Stimulated activated naive CD4-positive, alpha-beta T cell treated with Interleukin-2 at 50 U/mL for 16 hours (primary cell): ENCODE results near the gene USP49.

Experiments
- DNase-seq: peaks from one replicate; lab custom pipeline; 2025; lab: John Stamatoyannopoulos, UW

The USP49 gene

DNA sequence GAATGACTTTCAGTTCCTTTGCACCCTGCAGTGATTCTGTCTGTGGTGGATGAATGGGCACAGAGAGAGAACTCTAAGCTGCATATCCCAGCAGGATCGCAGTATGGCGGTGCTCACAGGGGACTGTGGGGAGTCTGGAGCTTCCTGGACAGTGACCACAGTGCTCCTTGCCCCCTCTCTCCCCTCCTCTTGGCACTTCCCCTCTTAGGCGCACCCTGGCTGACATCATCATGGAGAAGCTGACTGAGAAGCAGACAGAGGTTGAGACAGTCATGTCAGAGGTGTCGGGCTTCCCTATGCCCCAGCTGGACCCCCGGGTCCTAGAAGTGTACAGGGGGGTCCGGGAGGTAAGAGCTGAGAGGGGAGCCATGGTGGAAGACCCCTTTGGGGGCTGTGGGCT lies 34.7 kb upstream of the USP49 start:
- no peak for DNase-seq

DNA sequence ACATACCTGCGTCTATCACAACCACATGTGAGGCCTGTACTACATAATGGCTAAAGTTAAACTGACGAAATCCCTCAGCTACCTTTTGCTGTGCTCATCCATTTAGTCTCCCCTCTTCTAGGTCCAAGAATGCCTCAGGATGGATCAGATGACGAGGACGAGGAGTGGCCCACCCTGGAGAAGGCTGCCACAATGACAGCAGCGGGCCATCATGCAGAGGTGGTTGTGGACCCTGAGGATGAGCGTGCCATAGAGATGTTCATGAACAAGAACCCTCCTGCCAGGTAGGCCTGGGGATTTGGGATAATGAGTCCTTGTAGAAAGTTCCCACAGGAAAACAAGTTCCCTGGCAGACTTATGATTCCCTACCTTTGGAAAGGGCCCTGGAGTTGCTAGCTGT lies 32.1 kb upstream of the USP49 start:
- DNase-seq = no peak

DNA sequence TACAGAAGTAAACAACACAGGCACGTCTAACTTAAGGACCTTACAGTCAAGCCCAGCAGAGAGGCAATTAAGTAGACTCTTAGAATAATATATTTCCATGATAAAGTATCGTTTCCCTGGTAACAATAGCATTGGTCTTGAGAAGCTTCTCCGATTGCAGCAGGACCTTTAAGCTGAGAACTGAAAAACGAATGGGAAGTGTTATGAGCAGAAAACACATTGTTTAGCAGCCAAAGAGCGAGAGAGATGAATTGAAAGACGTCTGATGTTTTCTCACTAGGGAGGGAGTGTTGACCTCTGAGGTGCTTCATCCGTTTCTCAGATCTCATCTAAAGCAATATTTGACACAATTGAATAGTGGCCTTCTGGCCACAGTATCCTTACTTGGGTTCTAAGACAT lies 27.0 kb upstream of the USP49 start:
- DNase-seq = no peak

DNA sequence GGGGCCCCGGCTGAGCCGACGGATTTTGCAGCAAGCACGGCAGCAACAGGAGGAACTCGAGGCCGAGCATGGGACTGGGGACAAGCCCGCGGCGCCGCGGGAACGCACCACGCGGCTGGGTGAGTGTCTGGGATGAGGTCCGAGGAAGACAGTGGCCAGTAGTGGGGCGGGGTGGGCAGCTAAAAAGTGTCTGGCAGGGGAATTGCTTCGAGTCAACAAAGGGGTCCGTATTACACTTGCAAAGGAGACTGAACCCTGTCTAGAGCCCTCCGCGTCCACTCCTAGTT lies 26.5 kb upstream of the USP49 start:
- peak; percentile 58 for DNase-seq

DNA sequence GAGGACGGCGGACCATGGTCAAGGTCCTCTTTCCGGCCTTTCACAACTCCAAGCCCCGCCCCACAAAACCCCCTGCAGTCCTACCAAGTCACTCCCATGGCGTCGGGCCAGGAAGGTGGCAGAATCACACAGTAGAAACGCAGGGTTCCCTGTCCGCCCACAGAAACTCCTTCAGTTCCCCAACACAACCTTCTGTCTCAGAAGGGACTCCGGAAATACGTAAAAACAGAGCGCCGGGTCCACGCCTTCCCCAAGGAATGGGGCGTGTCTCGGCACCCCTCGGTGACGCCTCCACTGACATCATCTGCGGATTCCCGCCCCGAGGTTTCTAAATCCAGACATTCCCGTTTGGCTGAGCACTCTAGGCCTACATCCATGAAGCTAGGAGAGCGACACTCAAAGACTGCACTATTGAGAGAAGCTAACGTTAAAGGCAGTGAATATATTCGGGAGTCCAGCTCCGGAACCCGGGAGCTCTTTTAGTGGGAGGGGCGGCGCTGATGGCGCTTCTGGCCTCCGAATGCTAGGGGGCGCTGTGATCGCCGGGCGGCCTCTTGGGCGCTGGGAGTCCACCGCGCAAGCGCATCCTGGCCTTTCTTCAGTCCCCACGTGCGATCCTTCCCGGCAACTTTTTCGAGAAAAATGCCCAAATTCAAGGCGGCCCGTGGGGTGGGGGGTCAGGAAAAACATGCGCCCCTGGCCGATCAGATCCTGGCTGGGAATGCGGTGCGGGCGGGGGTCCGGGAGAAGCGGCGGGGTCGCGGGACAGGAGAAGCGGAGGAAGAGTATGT lies 25.9 kb upstream of the USP49 start, which contains the start of the genes BYSL and MED20:
Gene BYSL (plus strand): TSS at position 579 of the 791 bp plus-strand sequence. CDS start 64 bp downstream, at position 643.
Gene MED20 (minus strand): TSS at position 219 of the 791 bp plus-strand sequence. CDS start 121 bp downstream, at position 98.
- peak; percentile 90 for DNase-seq

DNA sequence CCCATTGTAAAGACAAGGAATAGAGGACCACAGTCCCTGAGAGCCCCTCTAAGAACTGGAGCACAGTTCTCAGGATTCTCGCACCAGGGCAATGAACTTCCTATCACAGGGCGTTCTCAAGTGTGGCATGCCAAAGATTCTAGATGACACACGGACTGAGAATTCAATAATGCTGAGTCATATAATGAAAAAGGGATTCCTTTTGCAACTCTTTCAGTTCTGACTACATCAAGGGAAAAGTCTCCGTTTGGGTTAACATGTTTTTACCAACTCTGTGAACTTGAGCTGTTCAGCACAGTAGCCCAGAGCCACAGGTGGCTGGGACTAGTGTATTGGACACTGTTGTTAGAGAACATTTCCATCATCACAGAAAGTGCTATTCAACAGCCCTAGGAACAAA lies 22.4 kb upstream of the USP49 start:
- DNase-seq = peak; percentile 11

DNA sequence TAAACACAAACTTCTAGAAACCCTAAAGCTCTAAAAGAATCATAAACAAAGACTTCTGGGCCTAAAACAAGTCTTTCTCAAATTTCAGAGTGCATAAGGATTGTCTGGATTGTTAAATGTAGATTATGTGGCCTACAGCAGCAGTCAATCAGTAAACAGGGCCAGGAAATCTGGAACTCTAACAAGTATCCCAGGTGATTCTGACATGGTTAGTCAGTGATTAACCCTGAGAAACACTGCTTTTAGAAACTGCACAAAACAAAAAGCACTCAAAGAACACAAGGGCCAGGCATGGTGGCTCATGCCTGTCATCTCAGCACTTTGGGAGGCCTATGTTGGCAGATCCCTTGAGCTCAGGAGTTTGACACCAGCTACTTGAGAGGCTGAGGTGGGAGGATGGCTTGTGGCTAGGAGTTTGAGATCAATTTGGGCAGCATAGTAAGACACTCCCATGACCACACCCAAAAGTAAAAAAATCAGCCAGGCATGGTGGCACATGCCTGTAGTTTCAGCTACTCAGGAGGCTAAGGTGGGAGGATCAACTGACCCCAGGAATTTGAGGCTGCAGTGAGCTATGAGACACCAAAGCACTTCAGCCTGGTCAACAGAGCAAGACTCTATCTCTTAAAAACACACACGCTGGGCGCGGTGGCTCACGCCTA lies 19.8 kb upstream of the USP49 start:
- no peak for DNase-seq

DNA sequence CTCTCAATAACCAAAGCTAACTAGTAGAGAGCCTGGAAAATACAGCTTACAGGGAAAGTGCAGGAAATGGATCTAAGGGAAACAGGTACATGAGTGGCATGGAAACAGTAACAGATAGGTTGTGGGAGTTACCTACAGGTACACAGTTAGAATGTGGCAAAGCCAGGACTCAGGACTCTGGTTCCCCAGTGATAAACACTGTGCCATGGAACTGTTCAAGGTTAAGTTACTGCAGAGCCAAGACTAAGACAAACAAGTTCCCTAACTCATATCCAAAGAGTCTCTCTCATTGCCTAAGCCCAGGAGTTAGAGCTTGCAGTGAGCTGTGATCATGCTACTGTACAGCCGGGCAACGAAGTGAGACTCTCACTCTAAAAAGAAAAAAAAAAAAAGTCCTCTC lies 19.2 kb upstream of the USP49 start:
- no peak for DNase-seq

DNA sequence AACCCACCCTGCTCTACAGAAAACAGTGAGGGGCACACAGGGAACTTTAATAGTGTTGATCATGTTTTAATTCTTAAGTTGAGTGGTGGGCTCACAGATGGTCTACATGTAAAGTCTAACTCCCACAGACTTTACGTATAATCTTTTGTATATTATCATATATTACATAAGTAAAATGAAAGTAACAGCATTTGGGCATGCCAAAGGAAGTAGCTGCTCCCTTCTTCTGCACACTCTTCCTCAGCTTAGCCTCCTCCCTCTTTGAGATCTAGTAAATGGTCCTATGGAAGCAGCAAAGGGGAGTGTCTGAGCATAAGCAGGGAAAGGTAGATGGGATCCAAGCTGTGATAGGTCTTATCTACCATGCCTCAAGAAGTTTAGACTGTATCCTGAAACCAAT lies 14.6 kb upstream of the USP49 start:
- no peak for DNase-seq

DNA sequence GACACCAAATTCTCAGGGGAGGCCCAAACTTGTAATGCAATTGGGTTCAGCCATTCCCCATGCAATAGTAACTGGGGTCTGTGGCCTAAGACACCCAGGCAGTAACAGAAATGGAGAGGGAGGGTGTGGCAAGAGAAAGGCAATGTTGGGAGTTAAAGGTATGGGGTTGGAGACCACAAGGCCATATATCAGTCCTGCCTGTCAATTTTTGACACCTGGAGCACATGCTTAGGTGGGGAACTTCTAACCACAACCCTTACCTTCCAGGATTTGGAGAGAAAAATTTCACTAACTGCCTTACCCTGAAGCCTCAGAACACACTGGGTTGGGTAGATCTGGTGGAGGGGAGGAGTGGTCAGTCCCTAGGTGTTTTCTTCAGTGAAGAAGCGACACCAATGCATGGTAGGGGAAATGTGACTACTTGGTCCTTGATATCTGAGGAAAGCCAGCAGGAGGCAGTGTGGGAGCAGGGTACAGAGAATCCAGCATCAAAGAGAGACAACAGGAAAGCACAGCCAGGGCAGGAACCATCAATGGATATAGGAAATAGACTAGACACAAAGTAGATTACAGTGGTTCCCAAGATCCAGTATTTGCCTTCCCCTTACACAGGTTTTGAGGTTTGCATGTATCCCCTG lies 6.8 kb upstream of the USP49 start:
- peak; percentile 33 for DNase-seq

DNA sequence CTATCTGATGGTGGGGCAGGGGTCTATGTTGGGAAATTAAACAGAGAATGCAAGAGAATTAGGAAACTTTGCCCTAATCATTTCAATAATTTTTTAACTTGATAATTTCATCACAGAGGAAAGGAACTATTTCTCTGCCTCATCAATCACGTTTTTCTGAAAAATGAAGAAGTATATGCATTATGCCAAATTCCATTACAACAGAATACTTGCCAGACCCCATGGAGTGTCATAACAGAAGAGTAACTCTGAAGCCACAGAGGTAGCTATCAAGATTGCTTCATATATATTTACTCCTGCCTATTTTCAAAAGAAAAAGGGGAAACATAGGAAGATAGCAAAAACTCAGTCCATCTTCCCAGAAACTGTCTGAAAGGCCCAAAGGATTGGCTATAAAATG lies 5.7 kb upstream of the USP49 start:
- no peak for DNase-seq

DNA sequence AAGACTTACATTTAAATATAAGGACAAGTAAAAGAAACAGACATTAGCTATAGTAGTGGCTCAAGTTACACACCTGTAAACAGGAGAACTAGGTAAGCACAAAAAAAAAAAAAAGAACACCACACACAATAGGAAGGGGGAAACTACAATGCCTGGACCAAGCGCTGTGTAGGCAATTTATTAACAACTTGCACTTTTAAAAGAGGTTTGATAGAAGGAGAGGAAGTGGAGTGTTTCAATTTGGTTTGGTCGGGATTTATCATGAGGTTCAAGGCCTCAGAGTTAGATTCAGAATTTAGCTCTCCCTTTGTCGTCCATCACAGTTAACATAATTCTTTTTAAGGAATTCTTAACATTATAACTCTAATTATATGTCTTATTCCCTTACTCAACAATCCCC lies 1.1 kb upstream of the USP49 start:
- DNase-seq = no peak

DNA sequence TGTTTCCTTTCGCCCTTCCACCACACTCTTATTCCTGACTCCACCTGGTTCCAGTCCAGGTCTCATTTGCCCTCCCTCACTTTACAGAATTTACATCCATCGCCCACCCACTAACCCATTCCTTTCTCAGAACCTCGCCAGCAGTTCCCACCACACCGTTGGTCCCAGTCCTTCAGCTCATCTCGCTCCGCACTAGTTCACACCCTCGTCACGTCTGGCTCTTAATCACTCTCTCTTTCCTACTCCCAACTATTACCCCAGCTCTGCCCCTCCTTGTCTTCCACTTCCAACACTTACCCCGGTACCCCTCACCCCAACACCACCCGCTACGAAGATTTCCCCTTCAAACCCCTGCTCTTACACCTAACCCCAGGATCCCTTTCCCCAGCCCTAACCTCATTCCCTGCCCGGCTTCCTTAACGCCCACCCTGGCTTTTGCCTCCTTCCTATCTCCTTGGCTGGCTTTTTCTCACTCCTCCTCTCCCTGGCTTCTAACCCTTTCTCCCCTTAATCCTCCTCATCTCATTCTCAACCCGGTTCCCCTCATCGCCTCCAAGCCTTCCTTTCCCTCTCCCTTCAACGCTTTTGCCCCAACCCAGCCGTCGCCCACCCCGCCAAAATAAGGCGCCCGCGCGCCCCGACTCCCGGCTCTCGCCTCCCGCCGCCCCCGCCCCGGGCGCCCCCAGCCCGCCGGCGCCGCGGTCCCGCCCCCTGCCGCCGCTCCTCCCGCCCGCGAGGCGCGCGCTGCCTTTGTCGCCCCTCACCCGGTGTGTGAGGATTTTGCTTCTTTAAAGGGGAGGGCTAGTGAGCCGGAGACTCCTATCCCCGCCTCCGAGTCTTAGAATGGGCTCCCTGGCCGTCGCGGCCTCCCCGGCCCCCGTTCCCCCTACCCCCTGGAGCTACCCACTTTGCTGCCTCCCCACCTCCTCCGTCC lies 542 bp downstream of the USP49 start:
- DNase-seq = no peak

DNA sequence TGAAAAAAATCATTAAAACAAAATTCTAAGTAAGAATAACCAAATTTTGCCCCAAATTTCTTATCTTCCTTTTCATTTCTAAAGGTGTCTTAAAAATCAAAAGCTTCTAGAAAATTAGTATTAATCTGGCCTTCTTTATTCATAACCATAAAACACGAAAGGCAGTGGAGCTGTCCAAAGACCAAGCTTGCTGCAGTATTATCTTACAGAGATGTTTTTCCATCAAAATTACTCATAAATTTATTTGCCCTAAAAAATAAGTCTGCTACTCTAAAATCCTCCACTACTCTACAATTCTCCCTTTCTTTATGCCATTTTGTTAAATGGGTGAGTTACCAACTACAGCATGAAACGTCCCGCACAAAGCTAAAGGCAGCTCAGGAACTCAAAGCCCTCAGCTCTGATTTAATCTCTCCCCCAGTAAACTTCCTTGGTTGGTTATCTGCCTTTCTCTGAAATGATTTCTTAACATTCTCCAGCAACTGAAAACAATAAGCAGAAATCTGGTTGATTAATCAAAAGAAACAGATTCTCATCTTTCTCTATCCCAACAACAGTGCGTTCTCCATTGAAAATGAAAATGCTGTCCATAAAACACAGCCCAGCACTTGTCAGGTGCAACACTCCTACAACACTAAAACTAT lies 2.1 kb downstream of the USP49 start:
- DNase-seq = no peak

DNA sequence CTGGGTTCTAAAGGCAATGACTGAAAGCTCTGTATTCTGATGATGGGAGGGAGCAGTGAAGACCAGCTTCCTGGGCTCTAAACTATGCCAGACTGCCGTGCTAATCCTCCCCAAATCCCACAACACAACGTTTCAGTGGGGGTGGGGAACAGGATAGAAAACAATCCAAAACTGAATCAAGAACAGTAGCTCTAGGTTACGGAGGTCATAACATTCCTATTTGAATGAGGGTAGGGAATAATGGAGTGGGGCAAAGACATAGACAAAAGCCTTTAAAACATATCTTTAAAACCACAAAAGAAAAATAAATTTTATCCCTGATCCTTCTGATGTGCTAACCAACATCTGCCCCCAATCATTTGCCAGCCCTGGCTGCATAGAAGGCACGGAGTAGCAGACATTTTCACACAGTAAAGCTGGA lies 7.8 kb downstream of the USP49 start:
- no peak for DNase-seq

DNA sequence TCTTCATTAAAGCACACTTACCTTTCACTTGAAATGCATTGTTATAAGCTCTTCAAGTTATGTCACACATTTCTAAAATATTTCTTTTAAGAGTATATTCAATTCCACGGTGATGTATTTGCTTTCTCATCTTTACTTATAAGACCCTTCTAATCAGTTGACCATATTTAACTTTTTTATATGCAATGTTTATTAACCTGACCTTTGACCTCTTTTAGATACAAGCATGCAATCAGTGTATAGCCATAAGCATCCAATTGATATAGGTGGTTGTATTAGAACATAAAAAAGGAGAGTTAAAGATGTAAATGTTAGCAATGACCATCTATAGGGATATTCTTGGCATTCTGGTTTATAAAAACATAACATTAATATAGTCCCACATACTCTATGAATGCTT lies 9.2 kb downstream of the USP49 start:
- no peak for DNase-seq

DNA sequence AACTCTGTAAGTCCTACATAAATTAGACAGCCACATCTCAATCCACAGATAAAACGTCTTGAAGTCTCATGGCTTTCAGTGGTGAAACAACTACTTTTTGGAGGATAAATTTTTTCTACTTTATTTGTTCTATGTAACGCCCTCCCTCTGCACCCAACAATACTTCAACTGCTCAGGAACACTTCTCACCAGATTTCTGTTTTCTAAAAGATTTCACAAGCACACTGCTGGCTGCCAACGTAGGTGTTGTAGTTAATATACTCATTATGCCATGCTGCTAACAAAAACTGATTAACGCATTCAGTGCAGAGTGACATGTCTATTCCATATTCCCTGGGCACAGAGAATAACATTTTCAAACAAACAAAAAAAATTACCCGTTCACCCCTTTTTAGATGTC lies 10.2 kb downstream of the USP49 start:
- no peak for DNase-seq

DNA sequence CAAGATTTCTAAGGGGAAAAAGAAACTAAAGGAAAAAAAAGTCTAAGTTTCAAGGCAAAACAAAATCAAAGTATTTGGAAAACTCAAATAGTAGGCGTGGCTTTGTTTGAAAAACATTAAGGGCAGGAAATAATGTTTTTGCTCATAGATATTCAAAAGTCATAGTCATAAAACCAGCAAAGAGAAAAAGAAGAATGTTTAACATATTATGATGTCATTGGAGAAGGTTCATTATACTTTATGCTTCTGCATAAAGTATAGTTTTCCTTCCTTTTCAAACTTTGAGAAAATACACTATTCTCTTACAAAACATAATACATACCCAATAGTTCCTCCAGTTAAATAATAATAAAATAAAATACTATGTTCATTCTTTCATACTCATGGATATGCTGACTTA lies 13.7 kb downstream of the USP49 start:
- no peak for DNase-seq

DNA sequence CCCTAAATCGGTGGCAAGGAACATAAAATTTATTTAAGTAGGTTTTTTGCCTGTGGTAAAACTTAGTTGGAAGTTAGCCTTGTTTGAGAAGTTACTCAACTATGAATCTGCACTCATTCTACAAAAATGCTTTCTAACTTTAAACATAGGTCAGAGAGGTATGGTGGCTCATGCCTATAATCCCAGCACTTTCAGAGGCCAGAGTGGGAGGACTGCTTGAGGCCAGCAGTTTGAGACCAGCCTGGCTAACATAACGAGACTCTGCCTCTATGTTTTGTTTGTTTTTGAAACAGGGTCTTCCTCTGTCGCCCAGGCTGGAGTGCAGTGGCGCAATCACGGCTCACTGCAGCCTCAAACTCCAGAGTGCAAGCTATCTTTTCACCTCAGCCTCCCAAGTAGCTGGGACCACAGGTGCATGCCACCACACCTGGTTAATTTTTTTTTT lies 16.2 kb downstream of the USP49 start:
- no peak for DNase-seq

DNA sequence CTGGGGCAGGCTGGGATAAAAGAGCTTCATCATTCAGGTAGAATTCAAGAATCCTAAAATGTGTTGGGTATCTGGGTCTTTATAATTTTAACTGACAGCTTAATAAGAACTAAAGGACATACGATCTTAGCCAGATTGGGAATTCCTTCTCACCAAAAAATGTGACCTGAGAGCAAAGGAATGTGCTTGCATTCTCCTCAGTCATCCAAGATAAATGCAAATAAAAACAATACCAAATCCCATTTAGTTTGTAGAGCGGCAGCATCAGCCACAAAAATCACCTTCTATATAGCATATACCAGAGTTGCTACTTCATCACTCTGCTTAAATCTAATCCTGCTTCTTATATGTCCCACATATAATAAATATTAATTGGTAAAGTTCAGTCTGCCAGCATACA lies 16.9 kb downstream of the USP49 start:
- DNase-seq = no peak

DNA sequence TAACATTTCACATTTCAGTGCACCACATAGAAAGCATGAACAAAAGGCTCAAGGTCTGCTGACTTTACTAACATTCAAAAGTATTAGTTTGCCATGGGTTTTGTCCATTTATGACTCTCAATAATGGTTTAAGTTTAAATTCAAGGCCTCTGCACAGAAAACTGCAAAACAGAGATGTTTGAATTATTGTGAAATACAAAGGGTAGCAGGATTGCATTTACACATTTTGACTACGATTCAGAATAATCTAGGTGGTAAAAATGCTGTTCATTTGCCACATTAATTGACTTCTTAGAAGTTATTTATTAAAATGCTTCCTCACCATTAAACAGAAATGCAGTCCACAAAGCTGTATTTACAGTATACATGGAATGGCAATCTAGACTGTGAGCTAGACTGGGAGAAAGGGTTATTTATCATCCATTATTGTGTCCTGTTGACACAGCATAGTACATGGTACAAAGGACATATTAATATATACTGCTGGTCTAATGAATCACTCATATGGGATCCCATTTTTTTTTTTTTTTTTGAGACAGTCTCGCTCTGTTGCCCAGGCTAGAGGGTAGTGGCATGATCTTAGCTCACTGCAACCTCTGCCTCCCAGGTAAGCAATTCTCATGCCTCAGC lies 18.0 kb downstream of the USP49 start:
- no peak for DNase-seq
